SH-SY5Y (cell line): ENCODE measurements around the gene NINL.

Experiments used
- GATA2 ChIP-seq: IDR thresholded peaks from 2 replicates; pipeline ENCODE4 v1.6.1; 2011; ENCODE audit warnings: mild to moderate bottlenecking, low read depth, low read length
- GATA3 ChIP-seq: IDR thresholded peaks from 2 replicates; pipeline ENCODE4 v1.6.1; 2011; ENCODE audit warnings: low read depth, mild to moderate bottlenecking, low read length, moderate library complexity

Gene NINL

DNA sequence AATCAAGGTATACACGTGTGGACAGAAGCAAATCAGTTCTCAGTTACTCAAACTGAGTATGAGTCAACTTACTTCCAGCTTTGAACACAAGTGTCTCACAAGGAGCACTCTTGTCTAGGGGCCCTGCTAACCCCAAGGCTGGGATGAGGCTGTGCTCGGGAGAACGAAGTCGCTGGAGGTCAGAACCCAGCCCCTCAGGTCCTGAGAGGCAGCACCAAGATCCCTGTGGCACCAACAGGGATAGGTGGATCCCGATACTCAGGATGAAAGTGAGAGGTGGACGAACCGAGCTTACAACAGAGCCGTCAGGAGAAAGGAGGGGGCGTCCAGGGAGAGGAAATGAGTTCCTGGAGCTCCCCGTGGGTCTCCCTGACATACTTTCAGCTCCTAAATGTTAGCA is 92.2 kb downstream of the NINL start:
- TF ChIP-seq GATA2, result no peak
- TF ChIP-seq GATA3, result no peak

DNA sequence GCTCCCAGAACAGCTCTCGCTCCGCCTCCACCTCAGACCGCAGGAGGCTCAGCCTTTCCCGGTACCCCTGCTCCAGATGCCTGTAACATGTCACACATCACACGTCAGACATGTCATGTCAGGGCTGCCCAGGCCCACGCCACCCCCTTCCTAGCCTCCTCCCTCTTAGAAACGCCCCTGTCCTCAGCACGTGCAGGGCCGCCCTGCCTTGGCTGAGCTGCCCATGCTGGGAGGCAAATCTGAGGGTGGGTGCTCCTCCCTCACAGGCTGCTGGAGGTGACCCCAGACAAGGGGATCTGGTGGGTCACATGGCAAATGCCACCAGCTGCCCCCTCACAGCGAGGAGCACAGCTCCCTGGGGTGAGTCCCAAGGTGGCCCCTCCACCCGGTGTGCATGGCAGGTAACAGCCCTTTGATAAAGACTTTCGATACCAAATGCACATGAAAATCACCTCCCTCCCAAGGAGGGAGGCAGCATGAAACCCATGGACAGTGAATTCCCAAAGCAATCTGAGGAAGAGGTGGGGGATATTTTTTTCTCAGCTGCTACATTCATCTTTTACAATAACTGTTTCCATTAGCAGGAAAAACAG is 93.8 kb downstream of the NINL start:
- no peak for TF ChIP-seq GATA2

DNA sequence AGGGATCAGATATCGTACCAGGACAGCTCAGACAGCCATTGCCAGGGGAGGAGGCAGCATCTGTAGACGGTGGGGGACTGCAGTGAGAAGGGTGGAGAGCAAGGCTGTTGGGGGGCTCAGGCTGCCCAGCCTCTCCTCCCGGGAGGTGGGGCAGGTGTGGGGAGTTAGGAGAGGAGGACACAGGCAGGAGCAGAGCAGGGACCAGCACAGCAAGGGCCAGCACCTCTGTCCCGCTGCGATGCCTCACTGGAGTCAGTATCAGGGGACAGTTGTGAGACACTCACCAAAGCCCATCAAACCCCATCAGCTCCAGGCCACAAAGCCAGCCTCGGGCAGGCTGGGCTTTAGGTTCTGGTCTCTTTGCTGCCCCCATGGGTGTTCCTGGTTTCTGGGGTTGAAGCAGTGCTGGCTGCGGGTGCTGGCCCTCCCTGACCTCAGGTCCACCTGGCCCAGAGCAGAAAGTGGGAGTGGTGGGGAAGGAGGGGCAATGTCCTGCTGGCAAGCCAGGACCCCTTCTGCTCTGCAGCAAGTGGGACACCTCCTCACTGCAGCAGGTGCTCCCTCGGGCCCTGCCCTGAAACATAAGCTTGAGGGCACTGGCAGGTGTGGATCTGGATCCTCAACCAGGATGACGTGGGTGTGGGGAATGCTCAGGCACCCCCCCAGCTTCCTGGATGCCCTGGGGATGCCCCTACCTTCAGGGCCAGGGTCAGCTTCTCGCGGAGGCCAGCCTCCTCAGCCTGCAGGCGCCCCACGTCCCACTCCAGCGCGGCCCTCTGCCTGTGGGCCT is 94.5 kb downstream of the NINL start:
- TF ChIP-seq GATA2, result no peak
- no peak for TF ChIP-seq GATA3

DNA sequence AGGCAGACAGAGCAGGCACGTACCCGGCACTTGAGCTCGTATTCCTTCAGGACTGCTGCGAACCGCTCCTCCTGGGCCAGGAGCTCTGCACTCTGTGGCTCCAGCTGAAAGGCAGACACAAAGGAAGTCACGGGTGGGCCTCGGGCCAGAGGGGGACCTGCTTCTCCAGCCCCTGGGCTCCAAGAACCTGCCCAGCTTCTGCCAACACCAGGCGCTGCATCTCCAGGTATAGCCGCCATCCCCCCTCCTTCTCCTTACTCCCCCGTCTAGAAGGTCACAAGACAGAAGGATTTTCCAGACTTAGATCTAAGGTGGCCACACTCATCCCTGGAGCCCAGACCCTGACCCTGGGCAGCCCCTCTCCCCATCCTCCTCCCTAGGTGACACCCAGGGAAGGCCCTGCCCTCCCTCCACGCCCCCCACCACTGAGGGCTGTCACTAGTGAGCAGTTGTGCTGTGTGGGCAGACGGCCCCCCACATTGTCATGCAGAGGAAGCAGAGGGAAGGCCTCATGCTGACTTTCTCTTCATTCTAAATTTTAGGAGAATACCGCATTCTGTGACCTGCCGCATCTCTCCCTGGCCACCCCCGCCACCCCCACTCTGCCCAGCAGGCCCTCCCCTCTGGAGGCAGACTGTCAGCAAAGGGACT is 96.0 kb downstream of the NINL start:
- TF ChIP-seq GATA2 (no peak), GATA3 (no peak)

DNA sequence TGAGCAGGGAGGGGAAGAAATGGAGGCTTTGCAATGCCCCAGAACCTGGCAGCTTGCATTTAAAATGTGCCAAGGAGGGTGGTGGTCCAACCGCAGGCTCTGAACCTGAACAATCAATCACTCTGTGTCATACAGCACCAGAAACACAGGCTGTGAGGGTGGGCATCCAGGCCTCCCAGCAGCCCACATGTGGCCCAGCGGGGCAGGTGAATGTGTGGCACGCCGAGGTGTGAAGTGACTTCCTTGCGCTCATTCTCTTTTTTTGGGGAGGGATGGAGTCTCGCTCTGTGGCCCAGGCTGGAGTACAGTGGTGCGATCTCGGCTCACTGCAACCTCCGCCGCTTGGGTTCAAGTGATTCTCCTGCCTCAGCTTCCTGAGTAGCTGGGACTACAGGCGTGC is 97.4 kb downstream of the NINL start:
- no peak for TF ChIP-seq GATA3
- no peak for TF ChIP-seq GATA2

DNA sequence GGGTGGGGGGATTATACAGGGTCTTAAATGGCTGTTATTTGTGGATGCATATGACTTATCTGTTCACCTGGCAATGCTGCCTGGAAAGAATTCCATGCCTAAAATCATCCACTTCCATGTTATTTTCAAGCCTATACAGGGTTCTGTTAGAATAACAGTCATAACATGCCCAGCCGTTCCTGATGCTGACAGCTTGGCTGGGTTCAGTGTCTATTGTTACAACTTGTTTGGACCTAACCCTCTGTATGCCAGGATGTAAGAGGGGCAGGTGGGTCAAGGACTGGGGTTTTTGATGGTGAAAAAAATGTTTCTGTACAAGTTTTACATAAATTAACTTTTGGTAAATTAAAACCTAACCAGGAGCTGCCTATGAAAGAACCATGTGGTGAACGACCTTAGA is 98.0 kb downstream of the NINL start:
- no peak for TF ChIP-seq GATA2
- no peak for TF ChIP-seq GATA3

DNA sequence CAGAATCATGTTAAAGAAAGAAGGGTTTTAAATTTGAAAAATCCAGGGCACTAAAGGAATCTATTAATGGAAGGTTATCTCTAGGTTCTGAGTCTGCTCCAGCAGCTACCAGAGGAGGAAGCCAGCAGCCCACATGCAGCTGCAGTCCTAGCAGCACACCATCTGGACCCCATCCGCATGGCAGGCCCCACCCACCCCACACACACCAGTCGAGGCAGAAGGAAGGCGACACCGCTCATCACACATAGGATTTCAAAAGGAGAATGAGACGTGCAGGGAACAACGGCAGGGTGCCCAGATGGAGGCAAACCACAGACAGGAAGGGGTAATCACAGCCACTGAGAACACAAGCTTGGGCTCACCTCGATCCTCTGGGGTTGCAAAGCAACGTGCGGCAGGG is 99.0 kb downstream of the NINL start:
- no peak for TF ChIP-seq GATA2
- no peak for TF ChIP-seq GATA3

DNA sequence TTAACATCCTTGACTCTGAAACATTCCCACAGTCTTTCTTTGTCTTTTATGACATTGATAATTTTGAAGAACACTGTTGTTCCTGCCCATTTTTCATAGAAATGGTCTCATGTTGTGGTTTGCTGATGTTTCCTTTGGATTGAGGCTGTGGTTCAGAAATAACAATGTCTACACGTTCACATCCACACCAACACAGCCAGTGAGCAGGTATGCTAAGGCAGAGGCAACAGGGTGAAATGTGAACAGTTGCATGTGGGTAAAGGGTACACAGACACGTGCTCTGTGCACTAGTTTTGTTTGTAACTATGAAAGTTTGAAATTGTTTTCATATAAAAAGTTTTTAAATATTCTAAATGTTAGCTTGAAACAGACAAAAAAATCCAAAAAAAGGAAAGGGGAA is 99.5 kb downstream of the NINL start:
- no peak for TF ChIP-seq GATA3
- TF ChIP-seq GATA2, result no peak

DNA sequence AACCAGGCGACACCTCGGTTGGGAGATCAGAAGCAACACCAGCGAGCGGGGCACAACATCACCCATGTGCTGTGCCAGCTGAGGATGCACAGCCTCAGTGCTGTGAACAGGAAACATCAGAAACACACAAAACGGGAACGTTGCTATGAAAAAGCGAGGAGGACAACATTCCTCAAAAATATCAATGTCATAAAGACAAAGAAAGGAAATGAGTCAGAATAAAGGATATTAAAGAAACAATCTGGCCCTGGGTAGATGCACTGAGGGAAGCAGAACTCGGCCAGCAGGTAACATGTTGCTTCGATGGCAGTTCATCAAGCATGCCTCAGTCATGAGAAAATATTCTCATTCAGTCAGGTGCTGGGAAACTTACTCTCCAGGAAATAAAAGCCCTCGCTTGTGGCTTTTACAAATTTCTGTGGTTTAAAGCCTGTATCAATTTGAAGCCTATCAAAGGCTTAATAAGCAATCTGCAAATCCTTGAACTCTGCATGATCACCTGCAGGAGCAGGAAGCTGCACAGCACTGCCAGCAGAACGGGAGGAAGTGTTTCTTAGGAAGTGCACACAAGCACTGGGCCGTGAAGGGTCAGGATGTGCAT is 100.3 kb downstream of the NINL start:
- no peak for TF ChIP-seq GATA2

DNA sequence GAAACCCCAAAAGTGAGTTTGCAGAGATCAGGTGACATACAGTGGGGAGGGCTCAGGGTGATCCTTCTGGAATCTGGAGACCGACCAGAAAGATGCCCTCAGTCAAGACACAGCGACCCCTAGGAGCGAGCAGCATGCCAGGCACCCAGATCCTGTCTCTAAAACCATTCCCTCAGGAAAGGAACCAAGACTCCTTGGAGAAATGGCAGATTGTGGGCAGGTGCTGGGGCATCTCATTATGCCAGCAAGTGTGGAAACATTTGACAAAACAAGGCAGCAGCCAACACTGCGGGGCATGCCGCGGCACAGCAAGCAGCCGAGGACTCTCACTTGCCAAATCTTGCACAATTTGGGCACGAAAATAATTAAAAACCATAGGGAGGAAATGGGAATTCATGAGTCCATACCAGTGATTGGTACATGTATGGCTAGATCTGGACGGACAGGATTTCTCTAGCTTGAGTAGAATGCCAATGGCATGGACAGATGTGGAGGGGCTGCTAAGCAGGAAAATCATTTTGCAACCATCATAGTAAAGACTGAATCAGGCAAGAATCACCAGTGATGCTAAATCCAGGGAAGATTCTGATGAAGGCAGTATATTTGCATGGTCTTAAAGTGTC is 101.0 kb downstream of the NINL start:
- TF ChIP-seq GATA2 (no peak), GATA3 (no peak)

DNA sequence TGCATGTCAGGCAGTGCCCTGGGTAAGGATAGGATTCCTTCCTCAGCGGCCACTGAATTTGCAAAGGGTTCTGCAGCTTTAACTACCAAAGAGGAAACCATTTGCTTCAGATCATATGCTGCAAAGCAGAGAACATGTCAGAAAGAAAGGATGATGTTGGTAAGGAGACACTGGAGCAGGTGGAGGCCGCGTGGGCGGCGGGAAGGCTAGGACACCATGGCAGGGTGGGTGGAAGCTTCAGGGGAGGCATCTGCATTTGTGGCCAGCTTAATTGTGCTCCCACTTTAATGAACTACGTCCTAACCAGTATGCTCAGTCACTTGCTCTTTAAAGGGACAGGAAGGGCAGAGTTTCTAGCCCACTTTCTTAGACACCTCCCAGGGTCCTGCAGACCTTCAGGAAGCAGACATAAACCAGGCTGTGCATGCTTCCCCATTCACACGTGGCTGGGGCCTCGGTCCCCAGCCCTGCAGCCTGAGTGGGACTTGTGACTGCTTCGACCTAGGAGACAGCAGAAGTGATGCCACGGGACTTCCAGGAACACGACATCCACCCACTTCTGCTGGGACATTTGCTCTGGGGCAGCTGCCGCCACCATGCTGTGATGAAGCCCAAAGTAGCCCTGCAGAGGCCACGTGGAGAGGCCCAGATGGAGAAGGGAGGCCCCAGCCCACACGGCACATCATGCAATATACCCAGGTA is 101.7 kb downstream of the NINL start:
- TF ChIP-seq GATA3 (no peak), GATA2 (no peak)

DNA sequence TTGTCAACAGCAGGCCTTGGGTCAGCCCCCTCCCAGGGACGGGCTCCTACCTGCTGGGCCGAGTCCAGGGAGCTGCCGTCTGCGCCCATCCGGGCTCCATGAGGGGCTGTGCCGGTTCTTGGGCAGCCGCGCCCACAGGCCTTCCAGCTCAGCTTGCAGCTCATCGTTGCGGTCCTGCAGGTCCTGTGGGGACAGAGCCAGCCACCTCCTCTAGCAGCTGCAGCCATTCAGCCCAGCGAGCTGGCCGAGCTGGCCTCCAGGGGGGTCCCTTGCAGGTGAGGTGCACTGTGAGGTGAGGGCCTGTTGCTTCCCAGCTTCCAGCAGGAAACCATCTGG is 103.4 kb downstream of the NINL start:
- TF ChIP-seq GATA3 (no peak), GATA2 (no peak)

DNA sequence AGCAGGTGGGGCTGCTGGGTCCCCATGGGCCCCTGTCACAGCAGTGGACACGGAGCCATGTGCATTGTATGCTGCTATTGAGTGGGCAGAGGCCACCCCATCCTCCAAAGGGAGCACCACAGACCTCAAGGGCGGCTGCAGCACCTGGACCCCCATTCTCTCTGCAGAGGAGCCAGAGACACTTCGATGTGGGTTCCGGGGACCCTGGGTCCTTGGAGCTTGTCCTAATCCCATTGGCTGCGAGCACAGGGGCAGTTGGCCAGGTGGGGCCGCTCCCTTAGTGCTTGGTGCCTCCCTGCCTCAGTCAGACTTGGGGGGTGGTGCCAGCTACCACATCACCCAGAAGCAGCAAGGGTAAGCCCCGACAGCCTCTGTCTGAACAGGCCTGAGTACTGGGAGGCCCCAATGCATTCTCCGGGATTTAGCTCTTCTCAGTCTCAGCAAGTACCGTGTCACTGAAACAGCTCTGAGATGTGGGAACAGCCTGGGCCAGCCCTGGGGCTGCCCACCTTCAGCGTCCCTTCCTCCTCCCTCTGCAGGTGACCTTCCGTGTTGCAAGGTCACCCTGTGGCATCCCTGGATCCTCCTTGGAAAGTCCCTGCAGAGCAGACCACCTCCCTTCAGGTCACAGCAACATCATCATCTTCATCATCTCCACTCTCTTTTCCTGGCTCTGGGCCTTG is 104.0 kb downstream of the NINL start:
- no peak for TF ChIP-seq GATA3
- TF ChIP-seq GATA2, result no peak

DNA sequence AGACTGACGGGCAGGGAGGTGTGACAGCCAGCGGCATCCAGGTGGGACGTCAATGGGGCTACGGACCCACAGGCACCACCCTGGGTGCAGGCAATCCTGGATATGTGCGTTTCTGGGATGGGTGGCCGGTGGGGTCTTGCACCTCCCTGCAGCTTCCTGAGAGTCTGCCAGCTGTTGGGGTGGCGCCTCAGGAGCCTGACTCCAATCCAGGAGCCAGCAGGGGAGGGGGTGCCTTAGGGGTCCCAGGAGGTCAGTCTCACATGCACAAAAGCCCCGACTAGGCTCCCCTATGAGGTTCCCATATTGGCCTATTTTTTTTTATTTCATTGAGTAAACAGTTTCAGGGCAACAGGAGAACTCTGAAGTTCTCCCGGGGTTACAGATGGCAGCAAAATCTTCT is 104.5 kb downstream of the NINL start:
- TF ChIP-seq GATA3, result no peak
- no peak for TF ChIP-seq GATA2
